Measurements from ENCODE around the gene HSPG2. TPM values are rescaled to one million over a fixed set of nuclear protein-coding genes. Genes with fewer than 3 reads are reported as not detected.
"Not testable (repeated sequence)": the region's sequence is repeated elsewhere in the genome, so short reads cannot be mapped to it uniquely, and the experiment has no call there.

The HSPG2 gene
- total and polyA plus RNA-seq, 4 donors = 49.6 to 85.8 (median 64.8) TPM

- H3K9me3 ChIP-seq (ENCODE audit: control insufficient read depth, insufficient read depth, low read length); H3K4me3 ChIP-seq (ENCODE audit: low read depth, low read length); H3K27me3 ChIP-seq (ENCODE audit: control insufficient read depth, insufficient read depth, low read length); DNase-seq (ENCODE audit: low read depth in 4 of 6, low spot score in 6 of 6); H3K4me1 ChIP-seq (ENCODE audit: control insufficient read depth, insufficient read depth, low read length); H3K27ac ChIP-seq (ENCODE audit: low read depth, low read length); H3K36me3 ChIP-seq (ENCODE audit: control insufficient read depth, insufficient read depth, low read length): not testable (repeated sequence)
- no CpG with 5 or more reads among the region's 6 CpGs for WGBS (ENCODE audit: insufficient coverage)
These were observed 37.6 kb upstream of the HSPG2 start for GRCh38 chr1:21974699-21975098.

DNA sequence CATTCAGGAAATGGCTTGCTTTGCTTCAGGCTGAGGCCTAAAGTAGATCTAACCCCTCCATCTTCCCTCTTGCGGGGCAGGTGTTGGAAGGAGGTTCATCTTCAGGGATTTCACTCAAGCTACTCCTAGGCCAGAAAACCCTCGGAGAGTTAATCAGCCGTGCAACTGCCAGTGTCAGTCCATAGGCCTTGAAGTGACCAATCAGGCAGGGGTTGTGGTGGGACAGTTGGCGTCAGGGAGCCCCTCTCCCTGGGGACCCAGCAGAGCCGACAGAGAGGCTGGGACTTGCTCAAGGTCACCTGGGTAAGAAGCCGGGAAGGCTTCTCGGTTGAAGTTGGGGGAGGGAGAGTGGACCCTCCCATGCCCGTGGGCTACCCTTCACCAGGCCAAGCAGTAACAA is 36.8 kb upstream of the HSPG2 start:
- H3K36me3 ChIP-seq (ENCODE audit: control insufficient read depth, insufficient read depth, low read length); H3K9me3 ChIP-seq (ENCODE audit: control insufficient read depth, insufficient read depth, low read length); H3K4me1 ChIP-seq (ENCODE audit: control insufficient read depth, insufficient read depth, low read length); H3K27ac ChIP-seq (ENCODE audit: low read depth, low read length); H3K27me3 ChIP-seq (ENCODE audit: control insufficient read depth, insufficient read depth, low read length); H3K4me3 ChIP-seq (ENCODE audit: low read depth, low read length); DNase-seq (ENCODE audit: low read depth in 4 of 6, low spot score in 6 of 6): not testable (repeated sequence)
- no CpG with 5 or more reads among the region's 8 CpGs for WGBS (ENCODE audit: insufficient coverage)

DNA sequence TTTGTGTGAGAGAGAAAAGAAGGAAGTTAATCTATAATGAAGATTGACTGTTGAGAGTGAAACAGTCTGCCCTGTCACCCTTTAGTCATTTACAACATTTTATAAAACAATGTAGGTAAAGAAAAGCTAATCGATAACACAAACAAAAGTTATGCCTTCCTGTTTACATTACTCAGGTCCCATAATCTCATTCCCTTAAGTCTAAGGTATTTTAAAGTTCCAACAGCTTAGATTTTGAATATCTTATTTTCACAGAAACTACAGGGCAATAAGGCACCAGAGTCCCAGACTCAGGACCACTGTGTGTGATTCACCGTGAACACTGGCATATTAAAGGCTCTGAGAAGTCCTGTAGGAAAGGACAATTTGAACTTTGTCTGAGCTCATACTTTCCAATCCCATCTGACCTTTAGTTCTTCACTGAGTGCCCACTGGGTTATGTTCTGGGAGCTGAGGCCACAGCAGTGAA is 35.9 kb upstream of the HSPG2 start:
- not testable (repeated sequence) for H3K9me3 ChIP-seq (ENCODE audit: control insufficient read depth, insufficient read depth, low read length); H3K27ac ChIP-seq (ENCODE audit: low read depth, low read length); H3K4me1 ChIP-seq (ENCODE audit: control insufficient read depth, insufficient read depth, low read length); H3K4me3 ChIP-seq (ENCODE audit: low read depth, low read length); DNase-seq (ENCODE audit: low read depth in 4 of 6, low spot score in 6 of 6); H3K27me3 ChIP-seq (ENCODE audit: control insufficient read depth, insufficient read depth, low read length); H3K36me3 ChIP-seq (ENCODE audit: control insufficient read depth, insufficient read depth, low read length)
- 80% methylated on average over 1 of the region's 2 CpGs for WGBS (ENCODE audit: insufficient coverage)

DNA sequence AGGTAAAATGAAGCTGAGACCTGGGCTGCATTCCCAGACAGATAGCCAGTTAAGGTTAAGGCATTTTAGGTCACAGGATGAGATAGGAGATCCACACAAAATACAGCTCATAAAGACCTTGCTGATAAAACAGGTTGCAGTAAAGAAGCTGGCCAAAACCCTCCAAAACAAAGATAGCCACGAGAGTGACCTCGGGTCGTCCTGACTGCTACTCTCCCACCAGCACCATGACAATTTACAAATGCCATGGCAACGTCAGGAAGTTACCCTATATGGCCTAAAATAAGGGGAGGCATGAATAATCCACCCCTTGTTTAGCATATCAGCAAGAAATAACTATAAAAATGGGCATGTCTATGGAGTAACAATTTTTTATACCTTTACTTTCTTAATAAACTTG is 33.4 kb upstream of the HSPG2 start:
- not testable (repeated sequence) for H3K9me3 ChIP-seq (ENCODE audit: control insufficient read depth, insufficient read depth, low read length); H3K4me1 ChIP-seq (ENCODE audit: control insufficient read depth, insufficient read depth, low read length); H3K4me3 ChIP-seq (ENCODE audit: low read depth, low read length); H3K27ac ChIP-seq (ENCODE audit: low read depth, low read length); H3K27me3 ChIP-seq (ENCODE audit: control insufficient read depth, insufficient read depth, low read length); DNase-seq (ENCODE audit: low read depth in 4 of 6, low spot score in 6 of 6); H3K36me3 ChIP-seq (ENCODE audit: control insufficient read depth, insufficient read depth, low read length)
- no CpG with 5 or more reads among the region's 4 CpGs for WGBS (ENCODE audit: insufficient coverage)

- H3K27me3 ChIP-seq (ENCODE audit: control insufficient read depth, insufficient read depth, low read length); H3K4me1 ChIP-seq (ENCODE audit: control insufficient read depth, insufficient read depth, low read length); H3K9me3 ChIP-seq (ENCODE audit: control insufficient read depth, insufficient read depth, low read length); H3K27ac ChIP-seq (ENCODE audit: low read depth, low read length); H3K36me3 ChIP-seq (ENCODE audit: control insufficient read depth, insufficient read depth, low read length); DNase-seq (ENCODE audit: low read depth in 4 of 6, low spot score in 6 of 6); H3K4me3 ChIP-seq (ENCODE audit: low read depth, low read length): not testable (repeated sequence)
- WGBS (ENCODE audit: insufficient coverage) = 88% methylated on average over 3 of the region's 5 CpGs
These were observed 32.0 kb upstream of the HSPG2 start for GRCh38 chr1:21969066-21969465.

DNA sequence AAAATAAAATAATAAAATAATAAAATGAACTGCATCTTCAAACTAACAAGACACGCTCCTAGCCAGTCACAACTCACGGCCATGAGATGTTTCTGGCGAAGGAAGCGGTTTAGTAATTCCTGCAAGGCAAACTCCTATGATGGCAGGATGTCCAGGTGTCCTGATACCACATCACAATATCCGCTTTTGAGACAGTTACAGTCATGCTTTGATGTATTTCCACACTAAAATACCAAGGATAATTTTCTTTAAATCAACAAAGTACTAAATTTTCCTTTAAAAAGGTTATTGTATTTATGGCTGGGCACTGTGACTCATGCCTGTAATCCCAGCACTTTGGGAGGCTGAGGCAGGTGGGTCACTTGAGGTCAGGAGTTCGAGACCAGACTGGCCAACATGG is 30.1 kb upstream of the HSPG2 start:
- H3K4me3 ChIP-seq (ENCODE audit: low read depth, low read length); H3K4me1 ChIP-seq (ENCODE audit: control insufficient read depth, insufficient read depth, low read length); H3K9me3 ChIP-seq (ENCODE audit: control insufficient read depth, insufficient read depth, low read length); H3K36me3 ChIP-seq (ENCODE audit: control insufficient read depth, insufficient read depth, low read length); H3K27me3 ChIP-seq (ENCODE audit: control insufficient read depth, insufficient read depth, low read length); H3K27ac ChIP-seq (ENCODE audit: low read depth, low read length); DNase-seq (ENCODE audit: low read depth in 4 of 6, low spot score in 6 of 6): not testable (repeated sequence)
- WGBS (ENCODE audit: insufficient coverage) = 100% methylated on average over 3 of the region's 6 CpGs

DNA sequence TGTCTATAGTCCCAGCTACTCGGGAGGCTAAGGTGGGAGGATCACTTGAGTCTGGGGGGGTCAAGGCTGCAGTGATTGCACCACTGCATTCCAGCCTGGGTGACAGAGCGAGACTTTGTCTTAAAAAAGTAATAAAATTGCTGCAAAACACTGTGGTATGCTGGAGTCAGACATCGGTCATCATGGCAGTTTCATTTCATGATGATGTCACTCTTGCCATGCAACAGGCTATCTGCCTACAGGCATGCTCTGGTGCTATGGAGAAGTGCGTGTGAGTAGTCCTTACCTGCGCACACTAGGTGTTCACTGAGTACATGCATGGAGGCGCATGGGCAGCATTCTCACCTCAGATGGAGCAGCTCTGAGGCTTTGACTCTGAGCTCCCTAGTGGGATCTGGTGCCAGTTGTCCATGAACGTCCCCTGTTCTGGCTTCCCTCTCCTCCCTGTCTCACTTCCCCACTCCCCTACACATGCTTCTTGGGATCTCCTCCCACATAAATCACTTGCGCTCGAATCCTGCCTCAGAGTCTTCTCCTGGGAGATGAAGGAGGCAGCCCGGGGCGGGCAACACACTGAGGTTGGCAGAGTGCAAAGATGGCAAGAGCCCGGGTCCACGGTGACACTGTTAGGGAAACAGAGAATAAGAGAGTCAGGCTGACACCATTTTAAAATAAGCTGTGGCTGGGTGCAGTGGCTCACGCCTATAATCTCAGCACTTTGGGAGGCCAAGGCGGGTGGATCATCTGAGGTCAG is 29.3 kb upstream of the HSPG2 start:
- no peaks in the 10 kb centered on the region for H3K27me3 ChIP-seq (ENCODE audit: control insufficient read depth, insufficient read depth, low read length)
- H3K27ac ChIP-seq (ENCODE audit: low read depth, low read length) = no peak overlapping the region
- 82% methylated on average over 13 of the region's 15 CpGs for WGBS (ENCODE audit: insufficient coverage)
- H3K4me1 ChIP-seq (ENCODE audit: control insufficient read depth, insufficient read depth, low read length) = peaks cover 3% of the 10 kb centered on the region
- no peaks in the 10 kb centered on the region for H3K36me3 ChIP-seq (ENCODE audit: control insufficient read depth, insufficient read depth, low read length)
- no peak overlapping the region for H3K4me3 ChIP-seq (ENCODE audit: low read depth, low read length)
- no peak for DNase-seq (ENCODE audit: low read depth in 4 of 6, low spot score in 6 of 6)
- H3K9me3 ChIP-seq (ENCODE audit: control insufficient read depth, insufficient read depth, low read length) = no peaks in the 10 kb centered on the region

DNA sequence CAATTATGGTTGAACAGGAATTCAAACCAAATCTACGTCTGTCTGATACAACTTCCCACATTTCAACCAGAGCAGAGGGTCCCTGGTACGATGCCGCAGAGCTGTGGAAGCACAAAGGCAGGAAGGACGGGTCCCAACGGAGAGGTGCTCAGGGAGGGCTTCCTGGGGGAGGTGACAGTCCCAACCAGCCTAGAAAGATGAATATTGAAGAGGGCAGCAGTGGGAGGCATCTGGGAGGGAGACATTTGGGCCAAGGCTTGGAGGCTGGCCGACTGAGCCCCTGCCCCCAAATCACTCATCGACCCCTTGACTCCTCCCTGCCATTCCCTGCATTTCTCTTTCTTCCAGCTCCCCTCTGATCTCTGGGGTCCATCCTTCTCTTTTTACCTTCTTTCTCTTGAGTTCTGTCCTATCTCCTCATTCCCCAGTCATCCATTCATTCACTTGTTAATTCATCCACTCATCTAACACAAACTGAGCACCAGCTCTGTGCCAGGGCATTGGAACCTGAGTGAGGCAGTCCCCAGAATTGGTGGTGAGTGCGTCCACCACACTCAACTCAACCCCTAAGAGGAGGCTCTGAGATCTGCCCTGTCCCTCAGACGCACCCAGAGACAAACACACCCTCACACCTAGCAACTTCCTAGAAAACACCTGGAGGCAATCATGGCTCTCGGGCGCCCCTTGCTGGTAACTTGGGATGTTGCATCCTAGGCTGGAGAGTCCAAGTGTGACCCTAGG is 26.5 kb upstream of the HSPG2 start:
- H3K27ac ChIP-seq (ENCODE audit: low read depth, low read length) = no peak overlapping the region
- peak in 5 of 6 donors; percentile 47 to 92 (median 62) for DNase-seq (ENCODE audit: low read depth in 4 of 6, low spot score in 6 of 6)
- H3K27me3 ChIP-seq (ENCODE audit: control insufficient read depth, insufficient read depth, low read length) = no peaks in the 10 kb centered on the region
- H3K36me3 ChIP-seq (ENCODE audit: control insufficient read depth, insufficient read depth, low read length) = no peaks in the 10 kb centered on the region
- no peaks in the 10 kb centered on the region for H3K9me3 ChIP-seq (ENCODE audit: control insufficient read depth, insufficient read depth, low read length)
- WGBS (ENCODE audit: insufficient coverage) = 36% methylated on average over 9 of the region's 11 CpGs
- H3K4me1 ChIP-seq (ENCODE audit: control insufficient read depth, insufficient read depth, low read length) = peaks cover 3% of the 10 kb centered on the region
- H3K4me3 ChIP-seq (ENCODE audit: low read depth, low read length) = no peak overlapping the region

- H3K36me3 ChIP-seq (ENCODE audit: control insufficient read depth, insufficient read depth, low read length) = no peaks in the 10 kb centered on the region
- no peaks in the 10 kb centered on the region for H3K27me3 ChIP-seq (ENCODE audit: control insufficient read depth, insufficient read depth, low read length)
- no peak overlapping the region for H3K27ac ChIP-seq (ENCODE audit: low read depth, low read length)
- 82% methylated on average over 2 of the region's 2 CpGs for WGBS (ENCODE audit: insufficient coverage)
- H3K4me3 ChIP-seq (ENCODE audit: low read depth, low read length) = no peak overlapping the region
- H3K4me1 ChIP-seq (ENCODE audit: control insufficient read depth, insufficient read depth, low read length) = peaks cover 9% of the 10 kb centered on the region
- H3K9me3 ChIP-seq (ENCODE audit: control insufficient read depth, insufficient read depth, low read length) = no peaks in the 10 kb centered on the region
- DNase-seq (ENCODE audit: low read depth in 4 of 6, low spot score in 6 of 6) = no peak
These were observed 24.7 kb upstream of the HSPG2 start for GRCh38 chr1:21961799-21962198.

GRCh38 chr1:21961337-21961736 is 24.2 kb upstream of the HSPG2 start:
- no peak for DNase-seq (ENCODE audit: low read depth in 4 of 6, low spot score in 6 of 6)
- Histone ChIP-seq H3K4me3 (ENCODE audit: low read depth, low read length) (no peak overlapping the region), H3K36me3 (ENCODE audit: control insufficient read depth, insufficient read depth, low read length) (no peaks in the 10 kb centered on the region), H3K27ac (ENCODE audit: low read depth, low read length) (no peak overlapping the region), H3K9me3 (ENCODE audit: control insufficient read depth, insufficient read depth, low read length) (no peaks in the 10 kb centered on the region), H3K27me3 (ENCODE audit: control insufficient read depth, insufficient read depth, low read length) (no peaks in the 10 kb centered on the region), H3K4me1 (ENCODE audit: control insufficient read depth, insufficient read depth, low read length) (peaks cover 10% of the 10 kb centered on the region)
- WGBS (ENCODE audit: insufficient coverage) = 85% methylated on average over 2 of the region's 2 CpGs

All from spinal cord (tissue), 10 donors.